T-helper 22 cell (primary cell): ENCODE data around the gene FAM200B.

ENCODE experiments used
- DNase-seq: peaks from one replicate; pipeline ENCODE4 v3.0.0-alpha.2; 2020; ENCODE audit warnings: low read depth

The FAM200B gene

GRCh38 chr4:15668566-15669435, 12.8 kb upstream of the FAM200B start:
- no peak for DNase-seq

- no peak for DNase-seq
Observed at GRCh38 chr4:15670576-15670975, 11.1 kb upstream of the FAM200B start.

- DNase-seq, result no peak
Observed at GRCh38 chr4:15672101-15672500, 9.5 kb upstream of the FAM200B start.

GRCh38 chr4:15673337-15673736, 8.3 kb upstream of the FAM200B start:
- no peak for DNase-seq

GRCh38 chr4:15674046-15674445, 7.6 kb upstream of the FAM200B start:
- no peak for DNase-seq

- DNase-seq, result no peak
Observed at GRCh38 chr4:15674926-15675325, 6.7 kb upstream of the FAM200B start.

- DNase-seq, result no peak
Observed at GRCh38 chr4:15675356-15675755, 6.3 kb upstream of the FAM200B start.

- no peak for DNase-seq
Observed at GRCh38 chr4:15676039-15676438, 5.6 kb upstream of the FAM200B start.

GRCh38 chr4:15676899-15677298, 4.7 kb upstream of the FAM200B start:
- DNase-seq, result no peak

GRCh38 chr4:15677507-15677988, 4.1 kb upstream of the FAM200B start:
- DNase-seq, result no peak

- DNase-seq, result no peak
Observed at GRCh38 chr4:15681067-15681371, 608 bp upstream of the FAM200B start.

- no peak for DNase-seq
Observed at GRCh38 chr4:15682242-15683142, 865 bp downstream of the FAM200B start.

- DNase-seq, result no peak
Observed at GRCh38 chr4:15683143-15683495, 1.5 kb downstream of the FAM200B start.

GRCh38 chr4:15684498-15684897, 2.9 kb downstream of the FAM200B start:
- DNase-seq, result no peak

GRCh38 chr4:15688051-15688450, 6.4 kb downstream of the FAM200B start:
- no peak for DNase-seq

- no peak for DNase-seq
Observed at GRCh38 chr4:15689540-15689939, 7.9 kb downstream of the FAM200B start.

- DNase-seq, result no peak
Observed at GRCh38 chr4:15690020-15690809, 8.6 kb downstream of the FAM200B start.

GRCh38 chr4:15691346-15692135, 9.9 kb downstream of the FAM200B start:
- DNase-seq, result no peak

GRCh38 chr4:15692602-15693001, 11.0 kb downstream of the FAM200B start:
- DNase-seq, result no peak

- no peak for DNase-seq
Observed at GRCh38 chr4:15694431-15694830, 12.8 kb downstream of the FAM200B start.

GRCh38 chr4:15695240-15695699, 13.6 kb downstream of the FAM200B start:
- DNase-seq, result no peak
